Germinal center (tissue), 1 donor: ENCODE results near the gene CSNK1G1.
"Not testable (repeated sequence)": the region's sequence is repeated elsewhere in the genome, so short reads cannot be mapped to it uniquely, and the experiment has no call there.

ENCODE experiments used
- DNase-seq: peaks from one replicate; pipeline ENCODE4 v3.0.0; 2012; ENCODE audit warnings: mixed read lengths, low spot score

Gene CSNK1G1

DNA sequence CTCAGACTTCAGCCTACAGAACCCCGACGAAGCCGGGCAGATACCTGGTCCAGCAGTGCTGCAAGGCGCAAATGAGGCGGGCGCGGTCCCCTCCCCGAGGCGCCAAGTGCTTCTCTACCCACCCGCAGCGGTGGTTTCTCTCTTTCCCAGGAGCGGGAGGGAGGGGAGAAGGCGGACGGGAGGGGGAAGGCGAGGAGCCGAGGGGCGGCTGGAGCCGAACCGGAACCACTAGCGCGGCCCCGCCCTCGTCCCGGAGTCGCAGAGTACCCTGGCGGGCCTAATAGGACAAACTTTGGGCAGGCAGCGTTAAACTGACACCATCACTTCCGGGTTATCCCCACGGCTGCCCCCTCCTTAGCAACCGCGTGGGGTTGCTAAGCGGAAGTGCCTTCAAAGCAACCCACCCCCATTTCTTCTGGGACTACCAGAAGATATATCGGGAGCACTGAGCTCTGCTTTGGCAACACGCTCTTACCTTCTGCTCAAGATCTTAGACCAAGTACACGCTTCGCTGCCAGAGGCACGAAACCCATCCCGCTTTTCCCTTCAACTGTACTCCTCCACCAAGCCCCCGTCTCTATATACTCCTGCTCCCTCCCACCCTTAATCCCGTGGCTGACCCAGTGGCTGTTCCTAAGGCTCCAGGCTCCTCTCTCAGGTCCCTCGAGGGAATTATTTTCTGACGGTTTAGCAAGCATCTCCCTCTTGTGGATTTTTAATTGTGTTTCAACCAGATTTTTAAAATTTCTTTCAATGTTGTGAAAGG, at the start of gene CSNK1G1:
CSNK1G1 (minus strand) TSS at position 230 of the 766 bp plus-strand sequence. CDS start 55,674 bp downstream, outside the sequence.
- peak; percentile 89 for DNase-seq

DNA sequence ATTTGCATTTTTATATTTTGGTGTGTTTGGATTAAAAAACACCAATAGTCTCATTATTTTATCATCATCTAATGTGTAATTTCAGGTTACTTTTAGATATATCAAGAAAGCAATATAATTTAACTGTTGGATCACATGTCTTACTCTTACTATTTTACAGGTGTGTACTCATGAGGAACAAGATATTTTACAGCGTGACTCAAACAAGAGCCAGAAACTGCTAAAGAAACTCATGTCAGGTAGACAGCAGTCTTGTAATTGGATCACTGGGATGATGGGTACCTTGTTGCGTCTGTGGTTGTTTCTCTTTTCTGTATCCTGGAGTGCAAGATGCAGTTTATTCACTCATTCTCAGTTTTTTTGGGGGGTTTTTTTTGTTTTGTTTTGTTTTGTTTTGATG, 44.6 kb upstream of the CSNK1G1 start:
- DNase-seq: no peak

DNA sequence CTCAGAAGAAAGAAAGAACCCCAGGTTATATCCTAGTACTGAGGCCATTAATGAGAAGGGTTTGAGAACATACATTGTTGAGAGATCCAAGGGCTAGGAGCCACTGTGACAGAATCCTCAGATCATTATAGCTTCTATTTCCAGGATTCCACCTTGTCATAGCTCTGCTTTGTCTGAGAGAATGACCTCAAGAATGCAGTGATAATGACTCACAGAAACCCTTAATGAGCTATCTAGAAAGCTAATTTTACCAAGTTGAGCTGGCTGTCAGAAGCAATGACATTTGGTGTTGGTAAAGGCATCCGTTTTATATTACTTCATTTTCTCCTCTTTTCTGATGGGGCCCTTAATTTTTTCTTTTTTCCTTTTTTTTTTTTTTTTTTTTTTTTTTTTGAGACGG, 42.6 kb upstream of the CSNK1G1 start:
- no peak for DNase-seq

DNA sequence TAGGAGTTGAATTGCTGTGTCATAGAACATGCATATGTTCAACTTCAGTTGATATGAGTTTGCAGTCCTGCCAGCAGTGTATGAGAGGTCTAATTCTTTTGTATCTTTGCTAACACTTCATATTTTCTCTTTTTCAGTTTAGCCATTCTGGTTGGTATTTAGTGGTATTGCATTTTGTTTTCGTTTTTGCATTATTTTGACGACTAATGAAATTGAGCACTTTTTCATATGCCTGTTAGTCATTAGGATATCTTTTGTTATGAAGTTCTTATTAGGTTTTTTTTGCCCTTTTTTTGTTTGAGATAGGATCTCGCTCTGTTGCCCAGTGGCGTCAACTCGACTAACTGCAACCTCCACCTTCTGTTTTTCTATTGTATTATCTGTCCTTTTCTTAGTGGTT, 40.8 kb upstream of the CSNK1G1 start:
- no peak for DNase-seq

- DNase-seq: not testable (repeated sequence)
Observed at GRCh38 chr15:64392471-64392870, 36.5 kb upstream of the CSNK1G1 start.

DNA sequence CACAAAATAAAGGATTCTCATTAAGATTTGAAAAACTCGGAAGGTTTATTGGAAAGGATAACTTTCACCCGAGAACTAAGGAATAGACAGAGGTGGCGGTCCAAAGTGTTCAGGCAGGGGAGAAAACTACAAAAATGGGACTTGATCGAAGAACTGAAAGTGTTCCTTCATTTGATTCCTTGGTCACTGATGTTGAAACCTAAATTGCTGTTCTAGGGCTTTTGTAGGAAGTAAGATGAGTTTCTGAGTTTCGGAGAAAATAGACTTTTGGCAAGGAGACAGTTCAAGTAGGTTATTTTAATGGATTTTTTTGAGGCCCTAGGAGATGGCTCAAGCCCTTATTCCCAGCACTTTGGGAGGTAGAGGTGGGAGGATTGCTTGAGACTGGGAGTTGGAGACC, 33.1 kb upstream of the CSNK1G1 start:
- DNase-seq: no peak

- peak; percentile 93 for DNase-seq
Observed at GRCh38 chr15:64387562-64388168, 31.7 kb upstream of the CSNK1G1 start, which contains the start of gene TRIP4. Gene TRIP4 (plus strand): TSS chr15:64387836. CDS start chr15:64387864, 28 bp downstream.

DNA sequence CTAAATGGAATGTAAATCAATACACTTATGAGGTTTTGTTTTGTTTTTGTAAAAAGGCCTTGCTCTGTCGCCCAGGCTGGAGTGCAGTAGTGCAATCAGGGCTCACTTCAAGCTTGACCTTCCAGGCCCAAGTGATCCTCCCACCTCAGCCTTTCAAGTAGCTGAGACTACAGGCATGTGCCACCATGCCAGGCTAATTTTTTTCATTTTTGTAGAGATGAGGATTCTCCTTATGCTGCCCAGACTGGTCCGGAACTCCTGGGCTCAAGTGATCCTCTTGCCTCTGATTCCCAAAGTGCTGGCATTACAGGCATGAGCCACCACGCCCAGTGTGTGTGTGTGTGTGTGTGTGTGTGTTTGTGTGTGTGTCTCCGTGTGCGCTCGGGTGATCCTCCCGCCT, 30.3 kb upstream of the CSNK1G1 start:
- no peak for DNase-seq

DNA sequence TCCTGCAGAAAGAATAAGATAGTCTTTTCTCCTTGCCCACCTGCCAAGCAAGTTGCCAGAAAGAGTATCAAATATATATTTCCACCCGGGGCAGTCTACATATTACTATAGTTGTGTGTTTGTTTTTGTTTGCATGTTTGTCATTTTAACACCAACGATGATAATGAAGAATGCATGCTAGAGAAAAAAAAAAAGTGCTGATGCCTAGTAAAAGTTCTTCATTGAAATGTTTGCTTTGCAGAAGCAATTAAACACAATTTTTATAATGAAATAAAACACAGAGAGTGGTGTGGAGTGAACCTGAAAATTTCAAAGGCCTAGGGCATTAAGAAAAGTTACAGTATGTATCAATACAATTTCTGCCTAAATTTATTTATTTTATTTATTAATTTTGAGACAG, 27.8 kb upstream of the CSNK1G1 start:
- DNase-seq: no peak

- peak; percentile 95 for DNase-seq
Observed at GRCh38 chr15:64381000-64381751, 25.2 kb upstream of the CSNK1G1 start, which contains the start of gene PCLAF. Gene PCLAF (minus strand): TSS chr15:64381441. CDS start chr15:64381371, 70 bp downstream.

- not testable (repeated sequence) for DNase-seq
Observed at GRCh38 chr15:64380130-64380870, 24.3 kb upstream of the CSNK1G1 start.

GRCh38 chr15:64379216-64379960, 23.4 kb upstream of the CSNK1G1 start:
- DNase-seq: no peak

DNA sequence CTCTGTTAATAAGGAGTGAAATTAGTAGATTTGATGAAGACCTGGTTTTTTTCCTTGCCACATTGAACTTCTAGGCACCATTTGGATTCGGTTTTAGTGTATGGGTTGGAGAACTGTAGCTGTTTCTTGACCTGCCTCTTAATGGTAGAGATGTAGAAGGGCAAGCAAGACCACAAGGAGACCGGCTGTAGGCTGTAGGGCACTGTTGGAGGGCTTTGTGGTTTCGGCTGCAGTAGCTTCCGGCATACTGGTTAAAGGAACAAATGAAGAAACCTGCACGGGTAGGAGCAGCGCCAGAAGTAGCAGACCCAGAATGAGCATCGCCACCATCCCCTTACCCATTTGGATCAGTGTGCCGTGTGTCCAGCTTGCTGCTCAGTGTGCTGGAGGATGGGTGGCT, 17.4 kb upstream of the CSNK1G1 start:
- no peak for DNase-seq

- not testable (repeated sequence) for DNase-seq
Observed at GRCh38 chr15:64371383-64371782, 15.4 kb upstream of the CSNK1G1 start.

DNA sequence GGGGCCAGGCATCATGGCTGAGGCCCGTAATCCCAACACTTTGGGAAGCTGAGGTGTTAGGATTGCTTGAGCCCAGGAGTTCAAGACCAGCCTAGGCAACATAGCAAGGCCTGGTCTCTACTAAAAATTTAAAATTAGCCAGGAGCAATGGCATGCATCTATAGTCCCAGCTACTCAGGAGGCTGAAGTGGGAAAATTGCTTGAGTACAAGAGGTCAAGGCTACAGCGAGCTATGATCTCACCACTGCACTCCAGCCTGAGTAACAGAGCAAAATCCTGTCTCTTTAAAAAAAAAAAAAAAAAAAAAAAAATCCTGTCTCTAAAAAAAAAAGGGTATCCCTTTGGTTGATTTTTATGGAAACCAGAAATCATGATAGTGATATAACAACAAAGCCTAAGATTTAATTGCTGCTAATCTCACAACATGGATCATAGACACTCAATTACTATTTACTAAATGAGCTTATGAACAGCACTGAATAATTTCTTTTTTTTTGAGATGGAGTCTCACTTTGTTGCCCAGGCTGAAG, 13.2 kb upstream of the CSNK1G1 start:
- DNase-seq: no peak

DNA sequence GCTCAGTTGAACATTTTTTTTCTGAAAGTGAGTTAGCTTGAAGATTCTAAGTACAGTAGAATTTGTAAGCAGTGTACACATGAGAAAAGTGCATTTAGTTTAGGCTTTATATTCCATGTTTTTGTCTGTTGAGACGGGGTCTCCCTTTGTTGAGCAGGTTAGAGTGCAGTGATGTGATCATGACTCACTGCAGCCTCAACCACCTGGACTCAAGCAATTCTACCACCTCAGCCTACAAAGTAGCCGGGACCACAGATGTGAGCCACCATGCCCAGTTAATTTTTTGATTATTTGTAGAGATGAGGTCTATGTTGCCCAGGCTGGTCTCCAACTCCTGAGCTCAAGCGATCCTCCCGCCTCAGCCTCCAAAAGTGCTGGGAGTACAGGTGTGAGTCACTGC, 5.3 kb upstream of the CSNK1G1 start:
- no peak for DNase-seq

GRCh38 chr15:64356710-64357040, 702 bp upstream of the CSNK1G1 start:
- DNase-seq: no peak

- DNase-seq: peak; percentile 14
Observed at GRCh38 chr15:64355348-64355943, 527 bp downstream of the CSNK1G1 start.

DNA sequence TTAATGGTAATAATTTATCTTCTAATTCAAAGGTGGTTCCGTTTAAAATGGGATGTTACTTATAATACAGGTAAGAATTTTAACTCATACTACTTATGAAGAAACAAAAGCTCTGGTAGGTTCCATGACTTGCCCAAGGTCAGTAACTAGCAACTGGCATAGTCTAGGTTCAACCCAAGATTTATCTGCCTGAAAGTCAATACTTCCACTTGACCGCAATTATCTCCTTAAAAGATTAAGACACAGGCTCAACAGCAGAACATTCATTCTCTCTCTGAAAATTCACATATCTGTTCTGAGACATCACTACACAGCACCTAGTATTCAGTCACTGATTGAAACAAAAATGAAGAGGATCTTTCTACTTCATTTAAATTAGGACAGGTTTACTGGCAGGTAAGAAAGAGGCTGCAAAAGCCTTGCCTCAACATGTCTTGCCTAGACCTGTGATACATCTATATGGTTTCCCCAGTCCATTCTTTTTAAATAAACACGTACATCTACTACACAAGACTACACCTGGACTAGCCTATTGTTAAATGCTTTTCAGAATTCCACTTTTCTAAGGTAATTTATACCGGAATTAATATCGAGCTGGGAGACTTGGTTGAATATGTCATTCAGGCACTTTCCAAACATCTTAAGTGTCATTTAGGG, 1.2 kb downstream of the CSNK1G1 start:
- no peak for DNase-seq

GRCh38 chr15:64351265-64351664, 4.7 kb downstream of the CSNK1G1 start:
- no peak for DNase-seq
